CD4-positive, alpha-beta memory T cell (primary cell): Measurements from ENCODE around the gene GDPD2. TPM values are rescaled to one million over a fixed set of nuclear protein-coding genes. Genes with fewer than 3 reads are reported as not detected.

Experiments used
- CTCF ChIA-PET: fragments of 350-600 bp; sonication (Branson Sonifier 250); formaldehyde crosslinking; loops from one replicate; lab custom pipeline; 2021; ENCODE audit warnings: inconsistent platforms; ENCODE audit not compliant: partially characterized antibody; lab: Charles Lee
- POLR2A ChIA-PET: fragments of 350-600 bp; sonication (Branson Sonifier 250); formaldehyde crosslinking; loops from one replicate; lab custom pipeline; 2021; ENCODE audit not compliant: partially characterized antibody; lab: Charles Lee
- DNase-seq, 5 donors: peaks; one replicate each; pipeline versions ENCODE4 v3.0.0 to v3.0.0-alpha.2; 2020 to 2022; ENCODE audit warnings: mixed read lengths in 1 of 5
- H3K27ac ChIP-seq: one replicate; pipeline ENCODE4 v1.7.0; 2013; ENCODE audit warnings: low read depth, low read length
- H3K27me3 ChIP-seq: 2 replicates; pipeline ENCODE4 v1.7.0; 2013; ENCODE audit warnings: mild to moderate bottlenecking, low read length, moderate library complexity; ENCODE audit not compliant: insufficient read depth
- H3K36me3 ChIP-seq: 2 replicates; pipeline ENCODE4 v1.7.0; 2013; ENCODE audit warnings: mild to moderate bottlenecking, low read length, moderate library complexity; ENCODE audit not compliant: insufficient read depth
- H3K4me1 ChIP-seq: 2 replicates; pipeline ENCODE4 v1.7.0; 2013; ENCODE audit warnings: mild to moderate bottlenecking, low read length, moderate library complexity; ENCODE audit not compliant: insufficient read depth
- H3K4me3 ChIP-seq, 2 donors: one replicate each; pipeline ENCODE4 v1.7.0; 2013; ENCODE audit warnings: low read length in 2 of 2, mild to moderate bottlenecking in 1 of 2
- H3K9me3 ChIP-seq, 2 donors: one replicate each; pipeline ENCODE4 v1.7.0; 2013; ENCODE audit warnings: low read length in 2 of 2, control low read depth in 1 of 2; ENCODE audit not compliant: control insufficient read depth in 1 of 2
- H3K27ac Mint-ChIP-seq, 7 donors: one replicate each; pipeline ENCODE4 v1.8.0; 2020 to 2021; ENCODE audit warnings: mixed read lengths in 7 of 7, mild to moderate bottlenecking in 6 of 7, inconsistent platforms in 3 of 7, moderate library complexity in 3 of 7
- H3K27me3 Mint-ChIP-seq, 2 donors: one replicate each; pipeline ENCODE4 v1.8.0; 2020 to 2021; ENCODE audit warnings: mixed read lengths in 2 of 2
- H3K36me3 Mint-ChIP-seq, 2 donors: one replicate each; pipeline ENCODE4 v1.8.0; 2020 to 2021; ENCODE audit warnings: mixed read lengths in 2 of 2, inconsistent platforms in 1 of 2, mild to moderate bottlenecking in 1 of 2
- H3K4me1 Mint-ChIP-seq, 4 donors: one replicate each; pipeline ENCODE4 v1.8.0; 2020 to 2021; ENCODE audit warnings: mixed read lengths in 4 of 4, mild to moderate bottlenecking in 1 of 4
- H3K4me3 Mint-ChIP-seq, 8 donors: one replicate each; pipeline ENCODE4 v1.8.0; 2020 to 2021; ENCODE audit warnings: mixed read lengths in 8 of 8, mild to moderate bottlenecking in 7 of 8, moderate library complexity in 6 of 8, inconsistent platforms in 3 of 8
- H3K9me3 Mint-ChIP-seq, 8 donors: one replicate each; pipeline ENCODE4 v1.8.0; 2020 to 2021; ENCODE audit warnings: mixed read lengths in 8 of 8, mild to moderate bottlenecking in 5 of 8, inconsistent platforms in 3 of 8, moderate library complexity in 1 of 8
- intact Hi-C: fragments of 100-400 bp; cut with micrococcal nuclease; formaldehyde crosslinking; loops from one replicate; pipeline ENCODE4 v1.15.1; 2023
- polyA plus RNA-seq, 2 donors: library from polyadenylated mRNA; unstranded; fragments of 300-500 nt; fragmentation: Illumina TruSeq; gene quantifications; one replicate each; pipeline ENCODE4 v1.2.3, GENCODE V29; 2021
- total RNA-seq, 2 experiments: library from RNA; stranded (reverse); gene quantifications; one replicate each; pipeline ENCODE4 v1.2.3, GENCODE V29; 2021

Gene GDPD2
- total and polyA plus RNA-seq, 4 experiments from 2014 or later = not detected

GRCh38 chrX:70476166-70476933 is 53.2 kb downstream of the GDPD2 start:
- DNase-seq = no peak
- H3K4me1 ChIP-seq = peaks cover under 1% of the 10 kb centered on the region
- POLR2A ChIA-PET = no interaction called here
- H3K27ac Mint-ChIP-seq = no peak overlapping the region
- peaks cover 0 to 17% of the 10 kb centered on the region in 2 donors for H3K36me3 Mint-ChIP-seq
- H3K4me3 Mint-ChIP-seq = no peak overlapping the region
- CTCF ChIA-PET = interaction anchor here (0.8 to 1.0 kb wide), 2 partner anchors 12 to 188 kb away, joined by 3 read pairs; no protein-coding TSS in a partner anchor
- H3K27ac ChIP-seq = no peak overlapping the region
- H3K4me1 Mint-ChIP-seq = peaks cover 7 to 15% (median 7%) of the 10 kb centered on the region in 4 donors
- H3K27me3 ChIP-seq = no peaks in the 10 kb centered on the region
- no peaks in the 10 kb centered on the region for H3K9me3 Mint-ChIP-seq
- intact Hi-C loops = no loop called here
- H3K4me3 ChIP-seq = no peak overlapping the region
- H3K27me3 Mint-ChIP-seq = no peaks in the 10 kb centered on the region
- H3K36me3 ChIP-seq = no peaks in the 10 kb centered on the region
- H3K9me3 ChIP-seq = no peaks in the 10 kb centered on the region

- Mint-ChIP-seq H3K4me3 (no peak overlapping the region), H3K27ac (peak overlapping the region in 1 of 7 donors; percentile 73), H3K9me3 (no peaks in the 10 kb centered on the region), H3K36me3 (peaks cover 0 to 22% of the 10 kb centered on the region in 2 donors), H3K4me1 (peaks cover 0 to 9% (median 3%) of the 10 kb centered on the region in 4 donors), H3K27me3 (no peaks in the 10 kb centered on the region)
- ChIA-PET CTCF (interaction anchor here (0.8 to 1.0 kb wide), 2 partner anchors 12 to 188 kb away, joined by 3 read pairs; no protein-coding TSS in a partner anchor), POLR2A (no interaction called here)
- Histone ChIP-seq H3K27ac (no peak overlapping the region), H3K36me3 (no peaks in the 10 kb centered on the region), H3K4me1 (no peaks in the 10 kb centered on the region), H3K27me3 (no peaks in the 10 kb centered on the region), H3K9me3 (no peaks in the 10 kb centered on the region), H3K4me3 (no peak overlapping the region)
- no peak for DNase-seq
- intact Hi-C loops = no loop called here
Measured at GRCh38 chrX:70476934-70477733, 54.0 kb downstream of the GDPD2 start.

DNA sequence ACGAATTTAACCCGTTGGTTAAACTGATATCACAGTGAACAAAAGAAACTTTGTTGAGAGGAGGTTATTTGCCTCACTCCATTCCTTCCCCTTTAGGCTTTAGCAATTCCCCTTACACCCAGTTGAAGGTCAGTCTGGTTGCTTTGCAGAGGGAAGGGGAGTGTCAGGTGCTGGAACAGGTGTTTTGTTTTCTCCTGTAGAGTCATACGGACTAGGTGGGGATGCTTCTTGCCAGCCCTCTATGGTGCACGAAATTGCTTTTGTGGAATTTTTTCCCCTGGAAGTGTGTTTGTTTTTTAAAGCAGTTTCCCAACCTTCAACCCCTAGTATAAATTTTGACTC is 54.6 kb downstream of the GDPD2 start:
- Histone ChIP-seq H3K4me1 (no peaks in the 10 kb centered on the region), H3K27me3 (no peaks in the 10 kb centered on the region), H3K9me3 (no peaks in the 10 kb centered on the region), H3K36me3 (no peaks in the 10 kb centered on the region), H3K27ac (no peak overlapping the region), H3K4me3 (no peak overlapping the region)
- peaks cover 0 to 22% of the 10 kb centered on the region in 2 donors for H3K36me3 Mint-ChIP-seq
- no peak overlapping the region for H3K27ac Mint-ChIP-seq
- POLR2A ChIA-PET = no interaction called here
- H3K9me3 Mint-ChIP-seq = no peaks in the 10 kb centered on the region
- peaks cover 0 to 9% (median 3%) of the 10 kb centered on the region in 4 donors for H3K4me1 Mint-ChIP-seq
- no peak overlapping the region for H3K4me3 Mint-ChIP-seq
- no peaks in the 10 kb centered on the region for H3K27me3 Mint-ChIP-seq
- no peak for DNase-seq
- intact Hi-C loops = no loop called here
- CTCF ChIA-PET = no interaction called here

GRCh38 chrX:70478526-70479245 is 55.6 kb downstream of the GDPD2 start:
- Histone ChIP-seq H3K36me3 (no peaks in the 10 kb centered on the region), H3K27me3 (no peaks in the 10 kb centered on the region), H3K4me1 (no peaks in the 10 kb centered on the region), H3K9me3 (no peaks in the 10 kb centered on the region), H3K27ac (no peak overlapping the region), H3K4me3 (no peak overlapping the region)
- H3K27ac Mint-ChIP-seq = no peak overlapping the region
- DNase-seq = no peak
- ChIA-PET CTCF (no interaction called here), POLR2A (no interaction called here)
- intact Hi-C loops = no loop called here
- H3K4me3 Mint-ChIP-seq = no peak overlapping the region
- H3K27me3 Mint-ChIP-seq = no peaks in the 10 kb centered on the region
- peaks cover 0 to 9% (median 3%) of the 10 kb centered on the region in 4 donors for H3K4me1 Mint-ChIP-seq
- H3K36me3 Mint-ChIP-seq = peaks cover 0 to 20% of the 10 kb centered on the region in 2 donors
- H3K9me3 Mint-ChIP-seq = no peaks in the 10 kb centered on the region

GRCh38 chrX:70479247-70479921 is 56.3 kb downstream of the GDPD2 start:
- Mint-ChIP-seq H3K27ac (no peak overlapping the region), H3K4me1 (peaks cover 0 to 9% (median 3%) of the 10 kb centered on the region in 4 donors), H3K4me3 (no peak overlapping the region), H3K9me3 (no peaks in the 10 kb centered on the region), H3K27me3 (no peaks in the 10 kb centered on the region), H3K36me3 (peaks cover 0 to 22% of the 10 kb centered on the region in 2 donors)
- CTCF ChIA-PET = no interaction called here
- Histone ChIP-seq H3K4me1 (no peaks in the 10 kb centered on the region), H3K4me3 (no peak overlapping the region), H3K36me3 (no peaks in the 10 kb centered on the region), H3K27me3 (no peaks in the 10 kb centered on the region), H3K27ac (no peak overlapping the region), H3K9me3 (no peaks in the 10 kb centered on the region)
- no peak for DNase-seq
- intact Hi-C loops = no loop called here
- POLR2A ChIA-PET = no interaction called here

DNA sequence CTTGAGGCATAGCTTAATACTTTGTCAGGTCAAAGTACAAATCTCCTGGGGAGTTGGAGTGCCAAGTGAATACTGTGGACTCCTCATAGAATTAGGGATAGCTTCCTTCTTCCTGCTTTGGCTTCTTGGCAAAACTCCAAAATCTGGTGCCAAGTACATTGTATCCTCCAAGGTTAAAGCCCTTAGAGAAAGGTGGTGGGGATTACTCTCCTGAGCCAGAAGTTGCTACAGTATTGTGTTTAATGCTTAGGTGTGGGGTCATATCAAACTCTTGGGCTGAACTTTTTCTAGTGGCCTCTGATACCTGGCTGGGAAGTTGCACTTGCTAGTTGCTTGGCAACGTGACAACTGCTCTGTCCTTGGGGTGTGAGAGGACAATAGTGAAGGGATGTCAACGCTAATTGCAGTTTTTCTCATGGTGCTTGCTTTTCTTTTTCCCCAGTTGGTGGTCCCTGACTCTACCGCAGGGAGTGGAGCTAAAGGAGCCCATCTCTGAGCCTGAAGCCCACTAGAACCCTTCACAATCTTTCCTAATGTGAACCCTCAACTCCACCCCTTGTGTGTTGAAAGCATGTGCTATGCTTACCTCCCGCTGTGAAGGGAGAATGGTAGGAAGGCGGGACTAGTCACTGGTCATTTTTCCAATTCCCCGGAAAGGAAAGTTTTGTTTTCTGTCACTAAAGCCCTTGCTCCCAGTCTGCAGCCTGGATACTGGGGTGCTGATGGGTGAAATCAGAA is 57.0 kb downstream of the GDPD2 start:
- no peak for DNase-seq
- H3K4me3 ChIP-seq = no peak overlapping the region
- H3K9me3 ChIP-seq = no peaks in the 10 kb centered on the region
- no peak overlapping the region for H3K27ac ChIP-seq
- Mint-ChIP-seq H3K4me1 (peaks cover 0 to 9% (median 3%) of the 10 kb centered on the region in 4 donors), H3K27me3 (no peaks in the 10 kb centered on the region), H3K4me3 (no peak overlapping the region), H3K9me3 (no peaks in the 10 kb centered on the region), H3K36me3 (peaks cover 0 to 26% of the 10 kb centered on the region in 2 donors), H3K27ac (peak overlapping the region in 1 of 7 donors; percentile 41)
- POLR2A ChIA-PET = no interaction called here
- intact Hi-C loops = no loop called here
- H3K27me3 ChIP-seq = no peaks in the 10 kb centered on the region
- no peaks in the 10 kb centered on the region for H3K36me3 ChIP-seq
- no peaks in the 10 kb centered on the region for H3K4me1 ChIP-seq
- CTCF ChIA-PET = no interaction called here
